NOMO-1 treated with dmso at 0.1 percent for 144 hours (cell line): ENCODE measurements around the gene BRINP3.

ENCODE experiments used
- DNase-seq: peaks from one replicate; lab custom pipeline; 2025; ENCODE audit not compliant: unreplicated experiment; lab: John Stamatoyannopoulos, UW

BRINP3 gene

DNA sequence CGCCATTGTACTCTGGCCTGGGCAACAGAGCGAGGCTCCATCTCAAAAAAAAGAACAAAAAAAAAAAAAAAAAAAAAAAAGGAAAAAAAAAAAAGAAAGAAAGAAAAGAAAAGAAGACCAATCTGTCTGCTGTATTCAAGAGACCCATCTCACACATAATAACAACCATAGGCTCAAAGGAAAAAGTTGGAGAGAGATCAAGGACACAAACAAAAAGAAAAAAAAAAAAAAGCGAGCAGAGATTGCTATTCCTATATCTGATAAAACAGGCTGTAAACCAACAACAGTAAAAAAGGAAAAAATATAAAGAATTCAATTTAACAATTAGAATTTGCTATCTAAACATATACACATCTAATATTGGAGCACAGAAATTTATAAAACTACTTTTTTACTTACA lies 150.4 kb downstream of the BRINP3 start:
- no peak for DNase-seq

DNA sequence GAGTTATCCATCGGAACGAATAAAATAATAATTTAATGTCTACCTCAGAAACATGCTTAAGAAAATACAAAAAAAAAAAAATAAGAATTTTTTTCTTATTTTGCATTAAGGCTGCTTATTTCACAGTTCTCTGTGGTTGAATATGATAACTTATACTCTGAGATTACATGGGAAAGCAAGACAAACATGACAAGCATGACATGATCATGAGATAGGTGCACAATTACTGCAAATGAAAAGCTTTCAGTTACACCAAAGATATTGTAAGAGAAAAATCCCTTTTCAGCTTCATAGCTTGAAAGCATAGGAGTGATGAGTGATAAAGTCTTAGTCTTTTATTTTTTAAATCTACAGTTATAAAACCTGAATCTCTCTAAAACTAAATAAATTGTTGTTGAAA lies 154.1 kb downstream of the BRINP3 start:
- no peak for DNase-seq

DNA sequence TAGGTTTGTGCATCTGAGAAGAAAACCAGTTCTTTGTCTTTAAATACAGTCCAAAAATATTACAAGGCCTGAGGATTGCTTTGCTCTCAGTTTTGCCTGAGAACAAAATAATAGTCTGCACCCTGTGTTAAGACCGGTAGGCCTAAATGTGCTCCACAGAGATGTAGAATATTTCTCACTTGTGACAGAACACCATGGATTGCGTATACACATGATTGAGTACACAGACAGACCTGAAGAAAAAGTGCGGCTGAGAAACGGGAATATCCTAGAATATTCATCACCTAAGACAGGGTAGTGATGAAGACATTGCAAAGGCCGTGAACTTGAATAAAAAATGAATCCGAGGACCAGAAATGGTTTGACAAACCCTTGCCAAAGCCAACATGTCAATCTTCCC lies 155.4 kb downstream of the BRINP3 start:
- DNase-seq = no peak

DNA sequence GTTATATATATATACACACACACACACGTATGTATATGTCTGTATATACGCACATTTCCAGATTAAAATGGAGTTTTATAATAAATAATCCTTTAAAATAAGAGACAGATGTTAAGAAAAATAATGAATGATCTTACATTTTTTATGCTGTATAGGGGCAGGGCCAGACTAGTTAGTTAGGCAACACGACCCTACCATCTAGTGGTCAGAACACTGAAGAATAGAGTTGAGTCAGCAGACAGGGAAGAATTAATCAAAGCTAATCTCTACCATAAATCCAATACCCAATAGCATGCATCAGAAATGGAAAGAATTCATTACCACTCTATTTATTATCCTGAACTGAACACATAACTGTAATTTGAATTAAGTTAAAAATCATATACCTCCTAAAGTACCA lies 156.7 kb downstream of the BRINP3 start:
- no peak for DNase-seq

DNA sequence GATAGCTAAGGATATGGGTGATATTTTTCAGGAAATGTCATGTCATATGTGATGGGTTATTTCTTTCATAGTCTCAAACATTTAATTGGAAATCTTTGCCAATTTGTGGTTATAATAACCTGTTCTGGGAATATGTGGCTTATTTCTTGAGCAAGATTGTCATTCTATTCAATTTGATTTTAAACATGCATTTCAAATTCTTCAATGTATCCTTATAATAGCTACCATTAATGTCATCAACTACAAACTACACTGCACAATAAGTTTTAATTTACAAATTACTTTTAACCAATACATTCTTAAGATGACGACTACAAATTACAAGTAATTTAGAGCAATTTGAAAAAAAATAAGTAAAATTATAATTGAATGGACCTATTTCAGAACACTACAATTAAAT lies 164.9 kb downstream of the BRINP3 start:
- no peak for DNase-seq

DNA sequence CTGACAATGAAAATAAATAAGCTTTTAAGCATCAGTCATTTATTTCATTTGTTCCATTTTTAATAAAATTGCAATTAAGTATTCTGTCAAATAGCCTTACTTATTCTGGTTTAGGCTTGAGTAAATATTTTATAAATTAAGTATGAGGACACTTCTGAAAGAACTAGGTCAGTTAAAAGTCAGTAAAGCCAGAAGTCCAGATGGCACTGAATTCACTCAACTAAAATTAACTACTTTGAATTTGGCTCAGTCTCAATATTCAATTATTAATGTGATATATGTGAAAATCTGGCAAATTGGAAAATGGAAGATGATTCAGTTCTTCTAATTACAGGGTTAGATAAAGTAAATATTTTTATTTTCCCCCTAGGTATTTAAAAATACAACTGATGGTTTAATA lies 174.2 kb downstream of the BRINP3 start:
- no peak for DNase-seq

DNA sequence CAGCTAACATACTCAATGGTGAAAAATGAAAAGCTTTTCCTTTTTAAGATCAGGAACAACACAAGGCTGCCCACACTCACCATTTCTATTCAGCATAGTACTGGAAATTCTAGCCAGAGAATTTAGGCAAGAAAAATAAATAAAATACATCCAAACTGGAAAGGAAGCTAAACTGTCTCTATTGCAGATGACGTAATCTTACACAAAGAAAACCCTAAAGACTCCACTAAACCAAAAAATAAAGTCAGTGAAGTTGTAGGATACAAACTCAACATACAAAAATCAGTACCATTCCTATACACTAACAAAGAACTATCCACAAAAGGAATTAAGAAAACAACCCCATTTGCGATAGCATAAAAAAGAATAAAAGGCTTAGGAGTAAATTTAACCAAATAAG lies 181.2 kb downstream of the BRINP3 start:
- no peak for DNase-seq

DNA sequence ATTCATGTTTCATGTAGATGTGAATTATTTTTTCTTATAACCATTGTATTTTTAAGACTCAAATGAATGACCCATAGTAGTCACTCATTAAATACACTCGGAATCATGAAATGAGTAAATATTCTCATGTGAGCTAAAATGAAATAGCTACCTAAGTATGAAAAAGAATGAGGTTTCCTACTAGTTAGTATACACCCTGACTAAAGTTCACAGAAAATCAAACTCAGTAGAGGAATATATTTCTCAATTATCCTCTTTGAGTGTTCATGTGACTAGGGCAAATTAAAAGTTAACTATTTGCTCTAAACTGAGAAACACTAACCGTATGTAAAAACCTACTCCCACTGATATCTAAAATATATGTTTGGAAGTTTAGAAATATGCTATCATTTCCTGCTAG lies 187.8 kb downstream of the BRINP3 start:
- no peak for DNase-seq

DNA sequence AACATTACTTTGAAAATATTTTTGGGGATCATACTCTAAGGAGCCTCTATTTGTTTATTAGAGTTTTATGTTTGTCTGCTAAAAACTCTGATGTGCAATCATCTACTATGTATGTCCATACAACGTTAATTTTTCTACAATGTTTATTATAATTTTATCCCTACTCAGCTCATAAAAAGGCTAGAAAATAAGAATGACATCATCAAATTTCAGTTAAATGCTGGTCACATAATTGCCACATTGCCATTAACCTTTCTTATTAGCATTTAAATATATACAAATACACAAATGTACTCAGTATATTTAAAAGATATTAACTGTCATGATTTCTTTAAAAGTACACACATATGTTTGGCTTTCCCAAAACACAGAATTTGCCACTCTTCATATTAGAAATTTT lies 191.6 kb downstream of the BRINP3 start:
- no peak for DNase-seq

DNA sequence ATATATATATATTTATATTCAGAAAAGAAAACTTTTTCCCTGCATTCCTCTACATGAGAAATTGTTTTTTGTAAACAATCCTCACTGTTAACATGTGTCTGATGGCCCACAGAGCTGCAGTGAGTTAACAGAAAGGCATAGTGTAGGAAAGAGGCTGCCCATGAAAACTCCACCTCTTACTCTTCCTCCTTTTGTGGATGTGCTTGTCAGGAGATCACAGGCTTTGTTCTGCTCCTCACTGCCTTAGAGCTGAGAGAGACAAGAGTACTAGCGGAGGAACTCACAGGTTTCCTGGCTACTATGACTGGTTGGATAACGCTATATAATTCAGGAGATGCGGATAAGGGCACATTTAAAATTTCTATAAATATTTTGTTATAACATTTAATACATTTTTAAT lies 200.6 kb downstream of the BRINP3 start:
- DNase-seq = no peak

DNA sequence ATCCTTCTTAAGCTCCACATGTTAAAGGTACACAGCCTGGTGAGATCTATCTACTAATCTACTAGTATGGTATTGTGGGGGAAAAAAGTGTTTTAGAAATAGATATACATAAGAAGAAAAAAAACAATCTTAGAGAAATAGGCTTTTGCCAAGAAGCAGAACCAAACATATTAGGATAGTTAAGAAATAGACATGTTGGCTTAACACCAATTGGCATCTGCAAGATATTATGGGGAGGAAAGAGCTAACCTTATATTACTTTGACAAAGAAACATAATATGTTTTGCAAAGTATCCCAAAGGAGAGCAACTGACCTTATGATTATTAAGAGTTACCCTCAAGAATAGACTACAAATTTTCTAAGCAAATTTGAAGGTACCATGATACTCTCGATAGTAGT lies 202.9 kb downstream of the BRINP3 start:
- DNase-seq = no peak

DNA sequence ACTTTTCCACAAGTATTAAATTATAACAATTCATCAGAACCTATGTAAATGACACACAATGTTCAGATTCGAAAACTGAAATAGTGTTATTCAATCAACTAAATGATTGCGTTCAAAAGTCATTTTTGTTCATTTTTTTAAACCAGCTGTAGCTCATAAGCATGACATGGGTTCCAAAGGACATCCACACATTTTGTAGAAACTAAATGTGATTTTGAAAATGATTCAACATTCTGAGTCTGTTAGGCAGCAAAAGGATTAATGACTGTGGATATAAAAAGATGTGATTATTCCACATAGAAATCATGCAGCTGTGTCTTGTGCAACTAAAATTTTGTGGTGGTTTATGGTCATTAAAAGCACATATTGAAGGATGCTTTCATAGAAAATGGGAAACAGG lies 204.5 kb downstream of the BRINP3 start:
- DNase-seq = no peak

DNA sequence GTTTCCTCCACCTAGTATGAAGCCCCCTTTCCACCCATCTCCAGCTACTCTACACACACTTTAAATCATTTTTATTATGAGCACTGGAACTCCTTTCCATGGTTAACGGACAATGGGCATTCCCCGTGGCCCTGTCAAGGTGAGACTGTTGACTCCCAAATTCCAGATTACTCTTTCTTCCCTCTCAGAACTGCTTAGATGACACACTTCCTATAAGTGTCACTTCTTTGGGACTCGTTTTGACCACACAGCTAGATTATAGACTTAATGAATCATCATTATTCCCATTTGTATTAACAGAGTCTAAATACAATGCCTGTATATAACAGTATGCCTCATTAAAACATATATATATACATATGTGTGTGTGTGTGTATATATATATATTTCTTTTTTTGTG lies 215.1 kb downstream of the BRINP3 start:
- no peak for DNase-seq

DNA sequence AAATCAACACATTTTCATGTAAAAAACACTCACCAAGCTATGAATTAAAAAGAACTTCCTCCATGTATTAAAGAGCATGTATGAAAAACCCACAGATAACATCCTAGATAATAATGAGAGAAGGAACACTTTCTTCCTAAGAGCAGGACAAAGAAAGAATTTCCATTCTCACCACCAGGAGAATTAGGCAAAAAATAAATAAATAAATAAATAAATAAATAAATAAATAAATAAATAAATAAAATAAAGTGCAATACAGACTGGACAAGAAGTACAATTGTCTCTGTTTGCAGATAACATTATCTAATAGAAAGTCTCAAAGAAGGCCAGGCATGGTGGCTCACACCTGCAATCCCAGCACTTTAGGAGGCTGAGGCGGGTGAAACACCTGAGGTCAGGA lies 218.2 kb downstream of the BRINP3 start:
- DNase-seq = no peak

DNA sequence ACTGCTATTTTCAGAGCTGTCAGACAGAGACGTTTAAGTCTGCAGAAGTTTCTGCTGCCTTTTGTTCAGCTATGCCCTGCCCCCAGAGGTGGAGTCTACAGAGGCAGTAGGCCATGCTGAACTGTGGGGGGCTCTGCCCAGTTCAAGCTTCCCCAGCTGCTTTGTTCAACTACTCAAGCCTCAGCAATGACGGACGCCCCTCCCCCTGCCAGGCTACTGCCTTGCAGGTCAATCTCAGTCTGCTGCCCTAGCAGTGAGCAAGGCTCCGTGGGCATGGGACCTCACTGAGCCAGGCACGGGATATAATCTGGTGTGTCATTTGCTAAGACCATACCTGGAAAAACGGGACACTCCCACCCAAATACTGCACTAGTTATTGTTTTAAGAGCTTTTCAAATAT lies 219.7 kb downstream of the BRINP3 start:
- DNase-seq = no peak

DNA sequence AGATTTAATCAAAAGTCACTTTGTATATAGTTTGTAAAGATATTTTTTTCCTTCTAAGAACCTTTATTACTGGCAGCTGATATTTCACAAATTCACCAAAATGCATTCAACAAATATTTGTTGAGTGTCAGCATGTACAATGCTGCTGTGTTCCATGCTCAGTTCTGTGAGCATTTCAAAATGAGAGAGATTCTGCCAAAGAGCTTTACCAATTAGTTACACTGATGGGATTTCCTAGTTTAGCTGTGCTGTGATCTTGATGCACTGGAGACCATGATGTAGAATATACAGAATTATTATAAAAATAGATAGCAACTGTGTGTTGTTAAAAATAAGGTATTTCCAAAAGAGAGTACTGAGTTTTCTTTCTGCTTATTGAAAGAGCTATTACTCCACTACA lies 225.6 kb downstream of the BRINP3 start:
- no peak for DNase-seq

DNA sequence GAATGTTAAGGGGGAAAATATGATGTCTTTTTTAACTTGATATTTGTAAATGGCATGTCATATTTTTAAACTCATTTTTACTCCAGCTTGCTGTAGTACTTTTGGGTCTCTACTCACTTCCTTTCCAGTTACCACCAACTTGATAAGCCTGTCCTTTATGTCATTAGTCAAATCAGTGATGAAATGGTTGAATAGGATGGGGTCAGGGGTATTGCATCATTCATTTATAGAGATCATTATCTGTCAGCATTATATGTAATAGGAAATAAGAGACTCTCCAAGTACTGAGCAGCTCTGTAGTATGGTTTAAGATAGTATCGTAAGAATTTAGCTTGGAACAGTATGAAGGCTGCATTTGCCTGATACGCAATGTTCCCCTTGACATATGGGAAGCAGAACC lies 227.3 kb downstream of the BRINP3 start:
- DNase-seq = no peak

DNA sequence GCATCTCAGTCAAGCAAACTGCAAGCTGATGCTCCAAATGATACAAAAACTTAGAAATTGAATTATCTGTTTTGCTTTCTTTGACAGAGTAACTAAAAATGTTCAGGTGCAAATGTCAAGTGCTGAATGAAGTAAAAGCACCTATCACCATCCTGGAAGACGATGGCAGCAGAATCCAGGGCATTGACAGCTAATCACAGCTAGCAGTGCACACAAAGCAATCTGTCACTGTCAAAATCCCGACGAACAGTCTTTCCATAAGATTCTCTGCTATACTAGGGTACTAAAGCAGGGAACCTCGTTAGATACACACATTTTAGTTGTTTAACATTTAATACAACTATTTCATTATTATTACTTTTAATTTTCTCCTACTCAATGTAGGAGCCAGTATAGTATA lies 233.3 kb downstream of the BRINP3 start:
- DNase-seq = no peak

DNA sequence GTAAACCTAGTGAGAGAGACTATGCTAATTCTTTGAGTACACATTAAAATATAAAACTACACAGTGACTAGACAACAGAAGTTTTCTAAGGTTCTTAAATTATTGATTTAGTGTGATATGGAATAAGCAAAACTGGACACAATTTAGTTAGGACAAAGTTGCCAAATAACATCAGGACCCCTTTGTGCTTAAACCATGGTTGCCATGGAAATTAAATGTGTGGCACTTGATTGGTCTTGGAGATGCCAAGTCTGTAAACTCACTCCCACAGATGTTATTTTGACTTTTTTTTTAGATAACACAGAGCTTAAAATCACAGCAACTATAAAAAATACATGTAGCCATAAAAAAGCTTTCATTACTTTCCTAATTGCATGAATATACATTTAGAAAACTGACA lies 234.6 kb downstream of the BRINP3 start:
- no peak for DNase-seq

DNA sequence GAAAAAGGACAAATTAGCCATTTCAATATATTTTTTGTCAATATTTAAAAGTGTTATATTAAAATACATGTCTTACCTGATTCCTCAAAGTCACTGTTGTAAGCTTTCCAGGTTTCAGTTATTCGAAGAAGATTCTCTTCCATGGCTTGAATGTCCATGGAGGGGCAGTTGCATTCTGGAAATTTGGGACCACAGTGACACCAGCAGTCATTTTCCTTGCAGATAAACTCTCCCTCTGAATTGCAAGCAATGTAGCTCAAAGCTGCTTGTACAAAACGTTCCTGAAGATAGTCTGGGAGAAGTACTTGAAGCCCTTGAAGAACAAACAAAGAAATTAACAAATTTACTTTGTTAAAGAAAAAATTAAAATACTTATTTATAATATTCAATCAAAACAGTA lies 251.7 kb downstream of the BRINP3 start:
- no peak for DNase-seq

DNA sequence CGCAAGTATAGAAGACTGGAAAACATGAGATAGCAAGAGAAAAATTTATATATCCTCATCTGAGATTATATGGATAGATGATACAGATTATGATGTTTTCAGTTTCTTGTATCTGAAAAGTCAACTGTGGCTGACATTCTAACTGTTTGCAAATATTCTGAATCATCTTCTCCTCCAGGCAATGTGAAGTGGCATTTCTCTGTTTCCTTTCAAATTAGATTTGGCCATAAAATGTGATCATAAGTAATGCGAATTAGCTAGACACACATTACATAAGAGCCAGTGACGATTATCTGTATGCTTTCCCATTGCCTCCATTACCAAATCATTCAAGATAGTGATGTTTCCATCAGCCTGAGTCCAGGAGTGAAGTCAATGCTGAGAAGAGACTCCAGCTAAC lies 265.2 kb downstream of the BRINP3 start:
- no peak for DNase-seq

DNA sequence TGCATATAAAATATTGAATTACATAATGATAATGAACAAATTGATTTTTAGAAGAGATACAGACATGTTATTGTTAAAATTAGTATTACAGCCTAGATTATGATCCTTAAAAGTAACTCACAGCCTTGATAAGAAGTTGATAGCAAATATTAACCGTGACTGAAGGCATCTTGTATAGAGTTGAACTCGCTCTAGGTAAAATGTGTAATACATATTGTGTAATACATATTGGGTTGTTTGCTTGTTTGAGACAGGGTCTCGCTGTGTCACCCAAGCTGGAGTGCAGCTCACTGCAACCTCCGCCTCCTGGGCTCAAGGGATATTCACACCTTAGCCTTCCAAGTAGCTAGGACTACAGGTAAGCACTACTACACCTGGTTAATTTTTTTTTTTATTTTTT lies 269.9 kb downstream of the BRINP3 start:
- DNase-seq = no peak

DNA sequence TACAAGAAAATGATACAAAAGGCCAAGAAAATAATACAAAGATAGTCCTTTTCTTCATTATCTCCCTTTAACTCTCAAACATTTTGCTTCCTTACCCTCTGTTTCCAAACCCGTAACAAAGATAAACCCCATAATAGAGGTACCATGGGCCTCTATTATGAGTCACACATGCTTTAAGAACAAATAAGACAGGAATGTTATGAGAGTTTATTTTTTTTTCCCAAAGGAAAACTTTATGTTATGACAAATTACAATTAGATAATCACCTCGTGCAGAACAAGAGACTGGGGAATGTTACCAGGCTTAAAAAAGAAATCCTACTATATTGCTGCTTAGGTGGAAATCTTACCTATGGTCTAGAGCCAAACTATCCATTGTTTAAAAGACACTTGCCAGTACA lies 272.0 kb downstream of the BRINP3 start:
- no peak for DNase-seq

DNA sequence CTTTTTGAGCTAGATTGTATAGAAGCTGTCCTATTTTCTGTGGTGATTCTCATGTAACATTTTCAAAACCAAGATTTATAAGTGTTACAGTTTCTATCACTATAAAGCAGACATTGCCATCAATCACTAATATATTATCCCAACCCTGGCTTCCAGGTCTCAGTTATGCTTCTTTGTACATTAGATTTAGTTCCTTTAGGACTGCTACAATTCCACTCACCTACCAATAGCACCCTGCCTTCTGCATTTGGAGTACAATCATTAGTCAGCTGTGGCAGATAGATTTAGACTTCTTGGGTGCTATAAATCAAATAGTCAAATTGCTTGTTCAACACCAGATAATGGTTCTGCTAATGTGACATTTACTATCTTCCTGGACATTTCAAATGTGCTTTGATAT lies 281.6 kb downstream of the BRINP3 start:
- no peak for DNase-seq
